ENCODE measurements around the gene ARID1A.

- TF ChIP-seq CTCF (IDR thresholded peaks at IDR 0.05) = no peak
- TF ChIP-seq POLR2A (IDR thresholded peaks at IDR 0.05) = no peak
Observed at GRCh38 chr1:26824731-26825130, 128.9 kb downstream of the ARID1A start.
